C4-2B (cell line): ENCODE results near the gene ZBTB20.

Experiments used
- H3K27ac ChIP-seq: fragments of 450-650 bp; 2 replicates; pipeline ENCODE4 v1.5.1; 2017
- CTCF ChIP-seq: fragments of 450-650 bp; conservative IDR thresholded peaks from 2 replicates; pipeline ENCODE4 v1.5.1; 2017; ENCODE audit warnings: mild to moderate bottlenecking
- ZFX ChIP-seq: fragments of 450-650 bp; IDR thresholded peaks from 2 replicates; pipeline ENCODE4 v1.6.1; 2017

The ZBTB20 gene

GRCh38 chr3:114462750-114463149 is 684.3 kb downstream of the ZBTB20 start:
- H3K27ac ChIP-seq: no peak overlapping the region
- no peak for TF ChIP-seq ZFX
- no peak for TF ChIP-seq CTCF

- H3K27ac ChIP-seq: no peak overlapping the region
- TF ChIP-seq CTCF: no peak
- TF ChIP-seq ZFX: no peak
Measured at GRCh38 chr3:114460459-114460858, 686.6 kb downstream of the ZBTB20 start.

- H3K27ac ChIP-seq: no peak overlapping the region
- TF ChIP-seq CTCF (no peak), ZFX (no peak)
Measured at GRCh38 chr3:114456742-114457141, 690.3 kb downstream of the ZBTB20 start.

GRCh38 chr3:114455432-114455831 is 691.7 kb downstream of the ZBTB20 start:
- no peak overlapping the region for H3K27ac ChIP-seq
- TF ChIP-seq CTCF: no peak
- no peak for TF ChIP-seq ZFX

- no peak for TF ChIP-seq CTCF
- TF ChIP-seq ZFX: no peak
- no peak overlapping the region for H3K27ac ChIP-seq
Measured at GRCh38 chr3:114454551-114455251, 692.4 kb downstream of the ZBTB20 start.

GRCh38 chr3:114453361-114453780 is 693.7 kb downstream of the ZBTB20 start:
- no peak overlapping the region for H3K27ac ChIP-seq
- no peak for TF ChIP-seq CTCF
- TF ChIP-seq ZFX: no peak

GRCh38 chr3:114452937-114453336 is 694.2 kb downstream of the ZBTB20 start:
- H3K27ac ChIP-seq: no peak overlapping the region
- TF ChIP-seq CTCF (no peak), ZFX (no peak)
